ENCODE measurements around the gene DOK1. TPM values are rescaled to one million over a fixed set of nuclear protein-coding genes. Genes with fewer than 3 reads are reported as not detected.

DOK1 gene
- polyA plus RNA-seq, 1 donor (not counting 4 experiments of a cell fraction or from before 2014, with no cell fraction given): 0.97 TPM

DNA sequence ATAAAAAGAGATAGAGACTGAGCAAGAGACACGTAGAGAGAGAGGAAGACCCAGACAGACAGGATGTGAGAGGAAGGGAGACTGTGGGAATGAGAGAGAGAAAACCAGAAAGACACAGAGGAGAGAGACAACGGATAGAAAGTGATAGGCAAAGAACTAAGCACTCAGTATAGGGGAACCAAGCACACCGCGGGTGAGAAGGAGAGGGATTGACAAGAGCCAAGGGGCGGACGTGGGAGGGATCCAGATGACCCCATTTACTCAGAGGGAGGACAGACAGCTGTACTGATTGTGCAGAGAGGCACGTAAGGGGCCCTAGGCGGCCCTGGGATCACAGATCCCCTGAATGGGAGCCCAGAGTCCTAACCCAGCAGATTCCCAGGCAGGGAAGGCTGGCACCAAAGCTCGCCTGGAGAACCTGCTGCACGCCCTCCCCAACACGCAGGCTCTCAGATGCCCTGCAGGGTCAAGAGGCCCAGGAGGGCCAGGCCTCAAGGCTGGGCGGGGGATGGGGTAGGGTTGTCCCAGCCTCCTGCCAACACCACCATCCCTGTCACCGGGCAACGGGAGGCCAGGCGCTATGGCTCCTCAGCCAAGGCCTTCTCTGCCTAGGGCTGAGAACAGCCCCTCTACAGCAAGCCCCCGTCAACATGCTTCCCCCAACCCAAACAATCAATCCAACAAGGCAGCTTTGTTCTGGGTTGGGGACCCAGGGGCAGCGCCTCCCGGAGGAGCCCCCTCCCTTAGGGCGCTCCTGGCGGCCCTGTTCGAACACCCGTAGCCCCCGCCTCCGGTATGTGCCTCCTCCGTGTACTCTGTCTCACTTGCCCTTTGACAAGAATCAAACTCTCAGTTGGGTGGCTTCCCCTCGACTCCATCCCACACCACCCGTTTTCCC, 1.4 kb upstream of the DOK1 start:
- no peak for DNase-seq (ENCODE audit: low read depth, low spot score)
- Histone ChIP-seq H3K9ac (ENCODE audit: control insufficient read depth, extremely low read depth, insufficient read depth, low read length) (no peak overlapping the region), H3K4me3 (ENCODE audit: control insufficient read depth in 2 of 3, extremely low read depth in 1 of 3, insufficient read depth in 2 of 3, low read depth in 1 of 3, low read length in 3 of 3) (no peak overlapping the region), H3K79me2 (ENCODE audit: control insufficient read depth, insufficient read depth, low read length) (no peaks in the 10 kb centered on the region), H3K9me3 (ENCODE audit: control insufficient read depth, low read depth, low read length) (no peaks in the 10 kb centered on the region), H3K4me2 (ENCODE audit: control insufficient read depth, extremely low read depth, insufficient read depth, low read depth, low read length) (peak overlapping the region; percentile 77), H3K27ac (ENCODE audit: control insufficient read depth, insufficient read depth, low read length) (no peak overlapping the region), H3K27me3 (ENCODE audit: control insufficient read depth, extremely low read depth, insufficient read depth, low read length) (peaks cover 16% of the 10 kb centered on the region), H2AFZ (ENCODE audit: control insufficient read depth, low read length) (no peak overlapping the region), H4K20me1 (ENCODE audit: control insufficient read depth, extremely low read depth, insufficient read depth, low read length) (no peaks in the 10 kb centered on the region), H3K36me3 (ENCODE audit: control insufficient read depth in 2 of 2, extremely low read depth in 1 of 2, insufficient read depth in 2 of 2, low read length in 2 of 2) (no peaks in the 10 kb centered on the region), H3K4me1 (ENCODE audit: control insufficient read depth, extremely low read depth, insufficient read depth, low read length) (peaks cover 11% of the 10 kb centered on the region), H3K9me1 (ENCODE audit: control insufficient read depth, extremely low read depth, insufficient read depth, low read length) (no peaks in the 10 kb centered on the region)
- dilution Hi-C loops (cut with MboI; ENCODE audit: extremely low pct_ligation_motif_present, low sequenced_read_pairs): no loop called here
- TF ChIP-seq, protein P1, sequence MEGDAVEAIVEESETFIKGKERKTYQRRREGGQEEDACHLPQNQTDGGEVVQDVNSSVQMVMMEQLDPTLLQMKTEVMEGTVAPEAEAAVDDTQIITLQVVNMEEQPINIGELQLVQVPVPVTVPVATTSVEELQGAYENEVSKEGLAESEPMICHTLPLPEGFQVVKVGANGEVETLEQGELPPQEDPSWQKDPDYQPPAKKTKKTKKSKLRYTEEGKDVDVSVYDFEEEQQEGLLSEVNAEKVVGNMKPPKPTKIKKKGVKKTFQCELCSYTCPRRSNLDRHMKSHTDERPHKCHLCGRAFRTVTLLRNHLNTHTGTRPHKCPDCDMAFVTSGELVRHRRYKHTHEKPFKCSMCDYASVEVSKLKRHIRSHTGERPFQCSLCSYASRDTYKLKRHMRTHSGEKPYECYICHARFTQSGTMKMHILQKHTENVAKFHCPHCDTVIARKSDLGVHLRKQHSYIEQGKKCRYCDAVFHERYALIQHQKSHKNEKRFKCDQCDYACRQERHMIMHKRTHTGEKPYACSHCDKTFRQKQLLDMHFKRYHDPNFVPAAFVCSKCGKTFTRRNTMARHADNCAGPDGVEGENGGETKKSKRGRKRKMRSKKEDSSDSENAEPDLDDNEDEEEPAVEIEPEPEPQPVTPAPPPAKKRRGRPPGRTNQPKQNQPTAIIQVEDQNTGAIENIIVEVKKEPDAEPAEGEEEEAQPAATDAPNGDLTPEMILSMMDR (optimal IDR thresholded peaks at IDR 0.05 in 1 of 3, IDR thresholded peaks at IDR 0.05 in 1 of 3, conservative IDR thresholded peaks at IDR 0.05 in 1 of 3; ENCODE audit: extremely low read depth in 1 of 3, insufficient read depth in 2 of 3, low read length in 3 of 3): no peak
- TF ChIP-seq EZH2 (IDR thresholded peaks at IDR 0.05; ENCODE audit: low read length): no peak
- FAIRE-seq: no peak

DNA sequence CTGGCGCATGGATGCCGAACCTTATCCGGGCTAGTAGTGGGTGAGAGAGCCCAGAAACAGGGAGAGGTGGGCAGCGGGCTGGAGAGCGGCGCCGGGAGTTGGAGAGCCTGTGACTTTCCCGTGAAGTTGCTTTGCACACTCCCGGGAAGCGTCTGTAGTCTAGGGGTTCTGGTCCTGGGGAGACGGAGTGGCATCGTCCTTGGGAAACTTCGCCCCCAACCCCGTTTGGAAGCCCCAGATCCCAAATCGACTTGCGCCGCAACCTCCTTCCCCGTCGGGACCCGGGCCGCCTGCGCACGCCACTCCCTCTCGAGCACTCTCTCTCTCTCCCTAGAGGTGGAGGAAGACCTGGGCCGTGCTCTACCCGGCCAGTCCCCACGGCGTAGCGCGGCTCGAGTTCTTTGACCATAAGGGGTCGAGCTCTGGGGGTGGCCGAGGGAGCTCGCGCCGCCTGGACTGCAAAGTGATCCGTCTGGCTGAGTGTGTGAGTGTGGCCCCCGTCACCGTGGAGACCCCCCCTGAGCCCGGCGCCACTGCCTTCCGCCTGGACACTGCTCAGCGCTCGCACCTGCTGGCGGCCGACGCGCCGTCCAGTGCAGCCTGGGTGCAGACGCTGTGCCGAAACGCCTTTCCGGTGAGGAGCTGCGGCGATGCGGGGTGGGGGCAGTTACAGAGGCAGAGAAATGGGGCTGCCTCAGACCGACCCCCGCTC, 456 bp downstream of the DOK1 start:
- Histone ChIP-seq H2AFZ (ENCODE audit: control insufficient read depth, low read length) (peak overlapping the region; percentile 74), H3K27ac (ENCODE audit: control insufficient read depth, insufficient read depth, low read length) (no peak overlapping the region), H3K4me1 (ENCODE audit: control insufficient read depth, extremely low read depth, insufficient read depth, low read length) (peaks cover 3% of the 10 kb centered on the region), H3K36me3 (ENCODE audit: control insufficient read depth in 2 of 2, extremely low read depth in 1 of 2, insufficient read depth in 2 of 2, low read length in 2 of 2) (no peaks in the 10 kb centered on the region), H3K27me3 (ENCODE audit: control insufficient read depth, extremely low read depth, insufficient read depth, low read length) (peaks cover 16% of the 10 kb centered on the region), H3K79me2 (ENCODE audit: control insufficient read depth, insufficient read depth, low read length) (no peaks in the 10 kb centered on the region), H4K20me1 (ENCODE audit: control insufficient read depth, extremely low read depth, insufficient read depth, low read length) (no peaks in the 10 kb centered on the region), H3K9me3 (ENCODE audit: control insufficient read depth, low read depth, low read length) (no peaks in the 10 kb centered on the region), H3K4me2 (ENCODE audit: control insufficient read depth, extremely low read depth, insufficient read depth, low read depth, low read length) (peak overlapping the region; percentile 77), H3K9me1 (ENCODE audit: control insufficient read depth, extremely low read depth, insufficient read depth, low read length) (no peaks in the 10 kb centered on the region), H3K9ac (ENCODE audit: control insufficient read depth, extremely low read depth, insufficient read depth, low read length) (no peak overlapping the region), H3K4me3 (ENCODE audit: control insufficient read depth in 2 of 3, extremely low read depth in 1 of 3, insufficient read depth in 2 of 3, low read depth in 1 of 3, low read length in 3 of 3) (peak overlapping the region; percentile 46 to 56 (median 46))
- dilution Hi-C loops (cut with MboI; ENCODE audit: extremely low pct_ligation_motif_present, low sequenced_read_pairs): no loop called here
- FAIRE-seq (no peak), DNase-seq (ENCODE audit: low read depth, low spot score) (no peak)
- TF ChIP-seq, protein P1 (optimal IDR thresholded peaks at IDR 0.05 in 1 of 3, IDR thresholded peaks at IDR 0.05 in 1 of 3, conservative IDR thresholded peaks at IDR 0.05 in 1 of 3; ENCODE audit: extremely low read depth in 1 of 3, insufficient read depth in 2 of 3, low read length in 3 of 3): no peak
- peak; percentile 59 for TF ChIP-seq EZH2 (IDR thresholded peaks at IDR 0.05; ENCODE audit: low read length)
